Hepatocyte (in vitro differentiated cells): ENCODE results near the gene CETP.

Experiments
- CTCF ChIP-seq: fragments of 200-600 bp; sonication (generic); IDR thresholded peaks from 2 replicates; pipeline ENCODE4 v1.5.1; 2016; ENCODE audit warnings: antibody characterized with exemption, mild to moderate bottlenecking; ENCODE audit not compliant: poor library complexity
- EZH2 ChIP-seq: fragments of 200-600 bp; sonication (generic); IDR thresholded peaks from 2 replicates; pipeline ENCODE4 v1.6.1; 2016; ENCODE audit warnings: antibody characterized with exemption, mild to moderate bottlenecking, borderline replicate concordance
- EZH2phosphoT487 ChIP-seq: fragments of 200-600 bp; sonication (generic); IDR thresholded peaks from one replicate; pipeline ENCODE4 v1.6.1; 2018; ENCODE audit warnings: antibody characterized with exemption, mild to moderate bottlenecking, low read depth, moderate library complexity; ENCODE audit not compliant: unreplicated experiment, severe bottlenecking

GRCh38 chr16:57031156-57031555 is 69.4 kb downstream of the CETP start:
- no peak for TF ChIP-seq CTCF
- TF ChIP-seq EZH2: no peak
- TF ChIP-seq EZH2phosphoT487: no peak
